GM12878 (cell line): Measurements from ENCODE around the gene IL36B. TPM values are rescaled to one million over a fixed set of nuclear protein-coding genes. Genes with fewer than 3 reads are reported as not detected.

Experiments
- ATAC-seq: fragments of 200-7000 bp; cut with Tn5 transposase; 3 replicates; pipeline ENCODE4 v1.9.1; 2020; ENCODE audit warnings: mild to moderate bottlenecking, moderate library complexity
- BruUV-seq: library from RNA; stranded (reverse); fragments of 400-500 nt; replicated peaks from 2 replicates; lab custom pipeline; 2021; lab: Mats Ljungman, UMichigan
- CTCF ChIA-PET: fragments of 300-600 bp; sonication (Branson Sonifier 250); formaldehyde crosslinking; extraction: SDS; loops from one replicate; lab custom pipeline; 2021; ENCODE audit warnings: inconsistent platforms; lab: Yijun Ruan, JAX
- POLR2A ChIA-PET: fragments of 350-600 bp; formaldehyde crosslinking; extraction: SDS; loops from one replicate; lab custom pipeline; 2021; ENCODE audit warnings: inconsistent platforms; lab: Charles Lee
- RAD21 ChIA-PET: fragments of 300-600 bp; sonication (Branson Sonifier 250); formaldehyde crosslinking; loops from one replicate; lab custom pipeline; 2023; ENCODE audit warnings: antibody characterized with exemption; ENCODE audit not compliant: unreplicated experiment; lab: Charles Lee
- SMC1A ChIA-PET: fragments of 300-600 bp; sonication (Branson Sonifier 250); formaldehyde crosslinking; loops from one replicate; lab custom pipeline; 2023; ENCODE audit not compliant: unreplicated experiment, uncharacterized antibody; lab: Charles Lee
- DNase-seq: peaks from one replicate; pipeline ENCODE4 v3.0.0-alpha.2; 2011; ENCODE audit warnings: low read depth, low spot score
- FAIRE-seq: peaks from 3 replicates; lab custom pipeline; 2011; peaks lifted over from hg19 to GRCh38; lab: Jason Lieb, UNC
- H2AFZ ChIP-seq: 2 replicates; pipeline ENCODE4 v1.6.0; 2011; ENCODE audit warnings: low read depth, low read length, control low read depth; ENCODE audit not compliant: control insufficient read depth
- H3K27ac ChIP-seq: 2 replicates; pipeline ENCODE4 v1.5.1; 2011; ENCODE audit warnings: control low read depth; ENCODE audit not compliant: control insufficient read depth, insufficient read depth
- H3K27me3 ChIP-seq, 2 experiments: replicated peaks in 1 of 2; 2 replicates each; pipeline versions ENCODE4 v1.6.0 to v1.6.1; 2011; ENCODE audit warnings: low read length in 1 of 2; ENCODE audit not compliant: control insufficient read depth in 2 of 2, insufficient read depth in 2 of 2
- H3K36me3 ChIP-seq, 2 experiments: 2 replicates each; pipeline ENCODE4 v1.5.1; 2011; ENCODE audit warnings: low read length in 1 of 2; ENCODE audit not compliant: control insufficient read depth in 2 of 2, insufficient read depth in 2 of 2
- H3K4me1 ChIP-seq: 2 replicates; pipeline ENCODE4 v1.6.1; 2011; ENCODE audit warnings: mild to moderate bottlenecking, low read length, moderate library complexity, mixed read lengths; ENCODE audit not compliant: control insufficient read depth, insufficient read depth
- H3K4me2 ChIP-seq: 2 replicates; pipeline ENCODE4 v1.6.0; 2011; ENCODE audit warnings: control low read depth; ENCODE audit not compliant: control insufficient read depth, insufficient read depth
- H3K4me3 ChIP-seq: fragments of 200-600 bp; sonication (generic); 2 replicates; pipeline ENCODE4 v1.5.1; 2016
- H3K79me2 ChIP-seq: 2 replicates; pipeline ENCODE4 v1.6.0; 2011; ENCODE audit warnings: low read length; ENCODE audit not compliant: control insufficient read depth, insufficient read depth
- H3K9ac ChIP-seq: 2 replicates; pipeline ENCODE4 v1.8.0; 2011; ENCODE audit warnings: low read length, control low read depth, mixed read lengths; ENCODE audit not compliant: control insufficient read depth, insufficient read depth
- H3K9me3 ChIP-seq: replicated peaks from 3 replicates; pipeline ENCODE4 v1.5.1; 2011; ENCODE audit warnings: mild to moderate bottlenecking, low read length; ENCODE audit not compliant: control insufficient read depth, insufficient read depth
- H4K20me1 ChIP-seq: 2 replicates; pipeline ENCODE4 v1.6.0; 2011; ENCODE audit not compliant: control insufficient read depth, insufficient read depth
- ATF7 ChIP-seq: fragments of 450-650 bp; IDR thresholded peaks from 2 replicates; pipeline ENCODE4 v1.6.1; 2016; ENCODE audit warnings: low read depth, mild to moderate bottlenecking
- CREM ChIP-seq: IDR thresholded peaks from 2 replicates; pipeline ENCODE4 v1.6.1; 2014; ENCODE audit warnings: antibody characterized with exemption, low read depth
- DPF2 ChIP-seq: fragments of 450-650 bp; IDR thresholded peaks from 2 replicates; pipeline ENCODE4 v1.6.1; 2017; ENCODE audit warnings: mild to moderate bottlenecking
- EZH2 ChIP-seq: IDR thresholded peaks from 2 replicates; pipeline ENCODE4 v1.6.1; 2012; ENCODE audit warnings: low read depth, mild to moderate bottlenecking, control low read depth, inconsistent platforms, low read length, borderline replicate concordance; ENCODE audit not compliant: control insufficient read depth
- FOXK2 ChIP-seq: fragments of 450-650 bp; IDR thresholded peaks from 2 replicates; pipeline ENCODE4 v1.6.1; 2017; ENCODE audit warnings: mild to moderate bottlenecking, moderate library complexity
- GABPA ChIP-seq: IDR thresholded peaks from 2 replicates; pipeline ENCODE4 v1.6.1; 2014; ENCODE audit warnings: antibody characterized with exemption, low read depth, mild to moderate bottlenecking, inconsistent platforms
- HDAC6 ChIP-seq: fragments of 200-600 bp; sonication (generic); IDR thresholded peaks from one replicate; pipeline ENCODE4 v1.8.0; 2017; ENCODE audit warnings: antibody characterized with exemption; ENCODE audit not compliant: unreplicated experiment
- JUNB ChIP-seq: IDR thresholded peaks from 2 replicates; pipeline ENCODE4 v1.6.1; 2016; ENCODE audit warnings: antibody characterized with exemption, mild to moderate bottlenecking
- MTA2 ChIP-seq: fragments of 450-650 bp; IDR thresholded peaks from 2 replicates; pipeline ENCODE4 v1.6.1; 2016; ENCODE audit warnings: low read depth, mild to moderate bottlenecking, moderate library complexity
- MTA3 ChIP-seq: IDR thresholded peaks from 2 replicates; pipeline ENCODE4 v1.6.1; 2012; ENCODE audit warnings: low read length, inconsistent platforms, borderline replicate concordance
- NFYA ChIP-seq: IDR thresholded peaks from 2 replicates; pipeline ENCODE4 v1.6.1; 2011; ENCODE audit warnings: low read depth, mild to moderate bottlenecking, low read length, improper control_type of control experiment, borderline replicate concordance
- RBBP5 ChIP-seq: fragments of 200-600 bp; sonication (generic); conservative IDR thresholded peaks from 2 replicates; pipeline ENCODE4 v1.6.1; 2016
- TARDBP ChIP-seq: IDR thresholded peaks from 2 replicates; pipeline ENCODE4 v1.6.1; 2016; ENCODE audit warnings: borderline replicate concordance
- TCF7 ChIP-seq: IDR thresholded peaks from 2 replicates; pipeline ENCODE4 v1.6.1; 2014; ENCODE audit warnings: antibody characterized with exemption, borderline replicate concordance
- ZNF24 ChIP-seq: fragments of 450-650 bp; IDR thresholded peaks from 2 replicates; pipeline ENCODE4 v1.6.1; 2017; ENCODE audit warnings: antibody characterized with exemption, mild to moderate bottlenecking
- ZZZ3 ChIP-seq: IDR thresholded peaks from 2 replicates; pipeline ENCODE4 v1.6.1; 2011; ENCODE audit warnings: low read depth; ENCODE audit not compliant: control insufficient read depth, insufficient read length
- WGBS: methylation state at CpG from one replicate; pipeline ENCODE4 v1.1.6; 2016; ENCODE audit warnings: low lambda C conversion rate; ENCODE audit not compliant: insufficient replicate concordance, insufficient coverage; ENCODE audit errors: missing lambda C conversion rate; 5-methylcytosine and 5-hydroxymethylcytosine counted together
- in situ Hi-C: fragments of 300-500 bp; cut with MboI; formaldehyde crosslinking; loops from 9 replicates; pipeline ENCODE4 v1.14.3; 2018; ENCODE audit warnings: mixed read lengths
- intact Hi-C: fragments of 100-400 bp; cut with micrococcal nuclease; formaldehyde crosslinking; loops from one replicate; pipeline ENCODE4 v1.14.2; 2022; ENCODE audit not compliant: unreplicated experiment
- polyA plus RNA-seq, 11 experiments: library from polyadenylated mRNA; depleted of rRNA in 4 of 11; unstranded in 6 of 11; stranded (reverse) in 5 of 11; fragments of >200 nt; fragmentation: Nextera tagmentation in 4 of 11; fragmentation: Illumina TruSeq in 1 of 11; extraction: Ambion mirVana in 4 of 11; extraction: Trizol in 1 of 11; gene quantifications; 1 replicate in 1 of 11; 2 replicates in 10 of 11; pipeline versions ENCODE4 v1.2.1 to v1.2.3, GENCODE V29; 2011 to 2016; ENCODE audit warnings: inconsistent platforms in 2 of 11, missing spikeins in 2 of 11, low read depth in 1 of 11
- total RNA-seq, 4 experiments: library from RNA; depleted of rRNA in 3 of 4; stranded (reverse); fragments of >200 nt in 3 of 4; fragmentation: Illumina TruSeq in 1 of 4; extraction: Trizol in 1 of 4; gene quantifications; 2 replicates each; pipeline versions ENCODE4 v1.2.1 to v1.2.3, GENCODE V29; 2013 to 2021
- TF ChIP-seq, protein P1 (sequence below): fragments of 450-650 bp; formaldehyde crosslinking; IDR thresholded peaks from 2 replicates; pipeline ENCODE4 v1.4.0; 2022; ENCODE audit warnings: mild to moderate bottlenecking, moderate library complexity
- TF ChIP-seq, protein P2 (sequence below): fragments of 150-350 bp; IDR thresholded peaks from 2 replicates; pipeline ENCODE4 v1.6.1; 2016; ENCODE audit warnings: low read depth, low read length

Gene IL36B
- total and polyA plus RNA-seq, 10 of the 15 experiments (the other 5 are each of a cell fraction or from before 2014, with no cell fraction given), result not detected

DNA sequence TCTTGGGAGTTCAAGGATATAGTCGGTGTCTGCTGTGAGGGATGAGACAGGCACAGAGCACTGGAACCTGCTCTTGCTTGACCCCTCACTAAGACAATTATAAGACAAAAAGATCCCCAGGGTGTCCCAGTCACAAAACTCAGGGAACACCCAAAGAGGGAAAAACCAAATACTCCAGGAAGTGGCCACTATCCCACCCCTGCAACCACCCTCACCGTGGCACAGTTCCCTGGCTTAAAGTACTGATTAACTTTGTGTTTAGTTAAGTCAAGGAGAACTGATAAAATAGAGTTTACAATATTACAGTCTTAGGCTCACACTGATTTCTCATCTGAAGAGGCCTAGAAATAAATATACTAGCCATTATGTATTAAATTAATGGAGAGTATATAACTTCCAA lies 13.5 kb downstream of the IL36B start:
- no peak overlapping the region for H3K27ac ChIP-seq
- no peak overlapping the region for H3K4me2 ChIP-seq
- no peaks in the 10 kb centered on the region for H3K9me3 ChIP-seq
- ChIA-PET CTCF (no interaction called here), SMC1A (no interaction called here), RAD21 (no interaction called here), POLR2A (no interaction called here)
- in situ Hi-C loops, result no loop called here
- H3K79me2 ChIP-seq, result no peaks in the 10 kb centered on the region
- BruUV-seq, result no TSS peak
- FAIRE-seq (no peak), DNase-seq (no peak), ATAC-seq (no peak)
- no peak overlapping the region for H2AFZ ChIP-seq
- no peaks in the 10 kb centered on the region for H4K20me1 ChIP-seq
- H3K27me3 ChIP-seq, result peaks cover 0 to 3% of the 10 kb centered on the region in 2 experiments; a peak in 1 of 4 replicates
- no peak overlapping the region for H3K4me3 ChIP-seq
- no peaks in the 10 kb centered on the region for H3K36me3 ChIP-seq
- TF ChIP-seq EZH2 (no peak), RBBP5 (no peak), DPF2 (no peak), TCF7 (no peak), ZZZ3 (no peak), JUNB (no peak), ZNF24 (no peak), MTA3 (no peak), ATF7 (no peak), CREM (no peak), MTA2 (no peak), NFYA (no peak), GABPA (no peak), FOXK2 (no peak), HDAC6 (no peak), TARDBP (no peak)
- TF ChIP-seq, protein P1, sequence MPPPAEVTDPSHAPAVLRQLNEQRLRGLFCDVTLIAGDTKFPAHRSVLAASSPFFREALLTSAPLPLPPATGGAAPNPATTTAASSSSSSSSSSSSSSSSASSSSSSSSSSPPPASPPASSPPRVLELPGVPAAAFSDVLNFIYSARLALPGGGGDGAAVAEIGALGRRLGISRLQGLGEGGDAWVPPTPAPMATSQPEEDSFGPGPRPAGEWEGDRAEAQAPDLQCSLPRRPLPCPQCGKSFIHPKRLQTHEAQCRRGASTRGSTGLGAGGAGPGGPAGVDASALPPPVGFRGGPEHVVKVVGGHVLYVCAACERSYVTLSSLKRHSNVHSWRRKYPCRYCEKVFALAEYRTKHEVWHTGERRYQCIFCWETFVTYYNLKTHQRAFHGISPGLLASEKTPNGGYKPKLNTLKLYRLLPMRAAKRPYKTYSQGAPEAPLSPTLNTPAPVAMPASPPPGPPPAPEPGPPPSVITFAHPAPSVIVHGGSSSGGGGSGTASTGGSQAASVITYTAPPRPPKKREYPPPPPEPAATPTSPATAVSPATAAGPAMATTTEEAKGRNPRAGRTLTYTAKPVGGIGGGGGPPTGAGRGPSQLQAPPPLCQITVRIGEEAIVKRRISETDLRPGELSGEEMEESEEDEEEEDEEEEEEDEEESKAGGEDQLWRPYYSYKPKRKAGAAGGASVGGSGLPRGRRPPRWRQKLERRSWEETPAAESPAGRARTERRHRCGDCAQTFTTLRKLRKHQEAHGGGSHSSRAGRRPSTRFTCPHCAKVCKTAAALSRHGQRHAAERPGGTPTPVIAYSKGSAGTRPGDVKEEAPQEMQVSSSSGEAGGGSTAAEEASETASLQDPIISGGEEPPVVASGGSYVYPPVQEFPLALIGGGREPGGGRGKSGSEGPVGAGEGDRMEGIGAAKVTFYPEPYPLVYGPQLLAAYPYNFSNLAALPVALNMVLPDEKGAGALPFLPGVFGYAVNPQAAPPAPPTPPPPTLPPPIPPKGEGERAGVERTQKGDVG, result no peak
- TF ChIP-seq, protein P2, sequence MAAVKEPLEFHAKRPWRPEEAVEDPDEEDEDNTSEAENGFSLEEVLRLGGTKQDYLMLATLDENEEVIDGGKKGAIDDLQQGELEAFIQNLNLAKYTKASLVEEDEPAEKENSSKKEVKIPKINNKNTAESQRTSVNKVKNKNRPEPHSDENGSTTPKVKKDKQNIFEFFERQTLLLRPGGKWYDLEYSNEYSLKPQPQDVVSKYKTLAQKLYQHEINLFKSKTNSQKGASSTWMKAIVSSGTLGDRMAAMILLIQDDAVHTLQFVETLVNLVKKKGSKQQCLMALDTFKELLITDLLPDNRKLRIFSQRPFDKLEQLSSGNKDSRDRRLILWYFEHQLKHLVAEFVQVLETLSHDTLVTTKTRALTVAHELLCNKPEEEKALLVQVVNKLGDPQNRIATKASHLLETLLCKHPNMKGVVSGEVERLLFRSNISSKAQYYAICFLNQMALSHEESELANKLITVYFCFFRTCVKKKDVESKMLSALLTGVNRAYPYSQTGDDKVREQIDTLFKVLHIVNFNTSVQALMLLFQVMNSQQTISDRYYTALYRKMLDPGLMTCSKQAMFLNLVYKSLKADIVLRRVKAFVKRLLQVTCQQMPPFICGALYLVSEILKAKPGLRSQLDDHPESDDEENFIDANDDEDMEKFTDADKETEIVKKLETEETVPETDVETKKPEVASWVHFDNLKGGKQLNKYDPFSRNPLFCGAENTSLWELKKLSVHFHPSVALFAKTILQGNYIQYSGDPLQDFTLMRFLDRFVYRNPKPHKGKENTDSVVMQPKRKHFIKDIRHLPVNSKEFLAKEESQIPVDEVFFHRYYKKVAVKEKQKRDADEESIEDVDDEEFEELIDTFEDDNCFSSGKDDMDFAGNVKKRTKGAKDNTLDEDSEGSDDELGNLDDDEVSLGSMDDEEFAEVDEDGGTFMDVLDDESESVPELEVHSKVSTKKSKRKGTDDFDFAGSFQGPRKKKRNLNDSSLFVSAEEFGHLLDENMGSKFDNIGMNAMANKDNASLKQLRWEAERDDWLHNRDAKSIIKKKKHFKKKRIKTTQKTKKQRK, result no peak
- TF ChIP-seq, all 136 proteins: peak for 0
- 56% methylated on average over 2 of the region's 2 CpGs for WGBS
- no peaks in the 10 kb centered on the region for H3K4me1 ChIP-seq
- no peak overlapping the region for H3K9ac ChIP-seq
- intact Hi-C loops, result no loop called here
